Mesendoderm (in vitro differentiated cells): Measurements from ENCODE around the gene GRB10.
A peak's percentile ranks its signal among the peaks of the same experiment; 100 is the strongest.
"Not testable (repeated sequence)": the region's sequence is repeated elsewhere in the genome, so short reads cannot be mapped to it uniquely, and the experiment has no call there.

Source experiments
- DNase-seq: peaks from one replicate; pipeline ENCODE4 v3.0.0; 2013
- H2AK5ac ChIP-seq: 2 replicates; pipeline ENCODE4 v1.6.1; 2013; ENCODE audit warnings: low read length, inconsistent platforms
- H2BK120ac ChIP-seq: 2 replicates; pipeline ENCODE4 v1.6.1; 2013; ENCODE audit warnings: low read depth, mild to moderate bottlenecking, low read length, moderate library complexity, mixed read lengths
- H2BK15ac ChIP-seq: replicated peaks from 2 replicates; pipeline ENCODE4 v1.6.1; 2013; ENCODE audit warnings: low read depth, mild to moderate bottlenecking, moderate library complexity
- H2BK5ac ChIP-seq: 2 replicates; pipeline ENCODE4 v1.6.1; 2013; ENCODE audit warnings: low read length, inconsistent platforms
- H3K18ac ChIP-seq: 2 replicates; pipeline ENCODE4 v1.6.1; 2013; ENCODE audit warnings: mild to moderate bottlenecking, low read length, mixed read lengths
- H3K23ac ChIP-seq: one replicate; pipeline ENCODE4 v1.6.1; 2013; ENCODE audit warnings: low read length
- H3K27ac ChIP-seq: 2 replicates; pipeline ENCODE4 v1.5.1; 2013; ENCODE audit warnings: low read depth, mild to moderate bottlenecking, inconsistent platforms, low read length, moderate library complexity
- H3K27me3 ChIP-seq: 2 replicates; pipeline ENCODE4 v1.6.1; 2013; ENCODE audit warnings: low read length, control low read depth, mild to moderate bottlenecking, inconsistent platforms; ENCODE audit not compliant: insufficient read depth, poor library complexity
- H3K36me3 ChIP-seq: 2 replicates; pipeline ENCODE4 v1.6.1; 2013; ENCODE audit warnings: low read length, inconsistent platforms; ENCODE audit not compliant: control insufficient read depth, insufficient read depth
- H3K4ac ChIP-seq: one replicate; pipeline ENCODE4 v1.6.1; 2013; ENCODE audit warnings: low read depth, mild to moderate bottlenecking, low read length, moderate library complexity
- H3K4me1 ChIP-seq: 2 replicates; pipeline ENCODE4 v1.6.1; 2013; ENCODE audit warnings: low read depth, low read length, inconsistent platforms; ENCODE audit not compliant: control insufficient read depth
- H3K4me2 ChIP-seq: 2 replicates; pipeline ENCODE4 v1.6.1; 2013; ENCODE audit warnings: low read length
- H3K4me3 ChIP-seq: 2 replicates; pipeline ENCODE4 v1.5.1; 2013; ENCODE audit warnings: mild to moderate bottlenecking, low read length
- H3K56ac ChIP-seq: one replicate; pipeline ENCODE4 v1.6.1; 2013; ENCODE audit warnings: low read length
- H3K79me1 ChIP-seq: 2 replicates; pipeline ENCODE4 v1.6.1; 2013; ENCODE audit warnings: low read length, inconsistent platforms
- H3K79me2 ChIP-seq: 2 replicates; pipeline ENCODE4 v1.6.1; 2013; ENCODE audit warnings: mild to moderate bottlenecking, low read length; ENCODE audit not compliant: control insufficient read depth, insufficient read depth
- H3K9ac ChIP-seq: 2 replicates; pipeline ENCODE4 v1.6.1; 2013; ENCODE audit warnings: low read length, inconsistent platforms
- H4K5ac ChIP-seq: one replicate; pipeline ENCODE4 v1.6.1; 2013; ENCODE audit warnings: low read length
- H4K8ac ChIP-seq: one replicate; pipeline ENCODE4 v1.6.1; 2013; ENCODE audit warnings: low read depth, mild to moderate bottlenecking, control low read depth, low read length, moderate library complexity
- WGBS: extraction: QIAGEN DNeasy Blood & Tissue Kit; methylation state at CpG from one replicate; pipeline ENCODE4 v1.1.7; 2013; ENCODE audit warnings: low lambda C conversion rate, missing lambda C conversion rate; ENCODE audit not compliant: insufficient coverage; ENCODE audit errors: extremely low coverage; 5-methylcytosine and 5-hydroxymethylcytosine counted together

GRB10 gene

GRCh38 chr7:50553973-50554372 is 228.7 kb downstream of the GRB10 start:
- WGBS, result no CpG with 5 or more reads among the region's 3 CpGs
- H4K5ac ChIP-seq, result no peak overlapping the region

GRCh38 chr7:50552921-50553320 is 229.8 kb downstream of the GRB10 start:
- no peak overlapping the region for H3K27ac ChIP-seq
- no peaks in the 10 kb centered on the region for H3K27me3 ChIP-seq
- H4K8ac ChIP-seq, result no peak overlapping the region
- no peak overlapping the region for H3K4me2 ChIP-seq
- no peak overlapping the region for H3K18ac ChIP-seq
- no peak overlapping the region for H3K23ac ChIP-seq
- H3K36me3 ChIP-seq, result no peaks in the 10 kb centered on the region
- H3K79me2 ChIP-seq, result no peaks in the 10 kb centered on the region
- WGBS, result no CpG with 5 or more reads among the region's 4 CpGs
- peak; percentile 43 for DNase-seq
- no peak overlapping the region for H3K56ac ChIP-seq
- no peak overlapping the region for H4K5ac ChIP-seq
- H3K4me3 ChIP-seq, result no peak overlapping the region
- H3K4ac ChIP-seq, result no peak overlapping the region
- H3K9ac ChIP-seq, result no peak overlapping the region
- H3K79me1 ChIP-seq, result no peaks in the 10 kb centered on the region
- H2BK15ac ChIP-seq, result no peak overlapping the region
- no peaks in the 10 kb centered on the region for H3K4me1 ChIP-seq
- no peak overlapping the region for H2BK5ac ChIP-seq
- H2BK120ac ChIP-seq, result no peak overlapping the region
- no peak overlapping the region for H2AK5ac ChIP-seq

More at GRCh38 chr7:50553973-50554372, 228.7 kb downstream of the GRB10 start:
- no peak overlapping the region for H3K4me2 ChIP-seq
- H3K4ac ChIP-seq, result no peak overlapping the region
- H2BK5ac ChIP-seq, result no peak overlapping the region
- no peak overlapping the region for H3K9ac ChIP-seq
- H2BK15ac ChIP-seq, result no peak overlapping the region
- no peak overlapping the region for H3K27ac ChIP-seq
- no peaks in the 10 kb centered on the region for H3K79me2 ChIP-seq
- H2AK5ac ChIP-seq, result no peak overlapping the region
- H3K79me1 ChIP-seq, result no peaks in the 10 kb centered on the region
- no peaks in the 10 kb centered on the region for H3K36me3 ChIP-seq
- H3K23ac ChIP-seq, result no peak overlapping the region
- no peaks in the 10 kb centered on the region for H3K27me3 ChIP-seq
- no peak overlapping the region for H3K56ac ChIP-seq
- H3K4me3 ChIP-seq, result no peak overlapping the region
- H3K18ac ChIP-seq, result no peak overlapping the region
- no peak for DNase-seq
- H4K8ac ChIP-seq, result no peak overlapping the region
- no peak overlapping the region for H2BK120ac ChIP-seq
- no peaks in the 10 kb centered on the region for H3K4me1 ChIP-seq

GRCh38 chr7:50552139-50552538 is 230.6 kb downstream of the GRB10 start:
- H3K27ac ChIP-seq, result no peak overlapping the region
- H3K79me2 ChIP-seq, result no peaks in the 10 kb centered on the region
- no peaks in the 10 kb centered on the region for H3K36me3 ChIP-seq
- H3K79me1 ChIP-seq, result no peaks in the 10 kb centered on the region
- no peak for DNase-seq
- no peak overlapping the region for H3K18ac ChIP-seq
- H3K23ac ChIP-seq, result no peak overlapping the region
- no peaks in the 10 kb centered on the region for H3K27me3 ChIP-seq
- H3K9ac ChIP-seq, result no peak overlapping the region
- no peak overlapping the region for H4K5ac ChIP-seq
- no peak overlapping the region for H2BK5ac ChIP-seq
- H3K4ac ChIP-seq, result no peak overlapping the region
- H2BK15ac ChIP-seq, result no peak overlapping the region
- no peak overlapping the region for H3K4me3 ChIP-seq
- whole genome bisulfite sequencing, result no CpG with 5 or more reads among the region's 4 CpGs
- H3K4me2 ChIP-seq, result no peak overlapping the region
- no peak overlapping the region for H2BK120ac ChIP-seq
- no peak overlapping the region for H4K8ac ChIP-seq
- no peak overlapping the region for H2AK5ac ChIP-seq
- H3K4me1 ChIP-seq, result no peaks in the 10 kb centered on the region
- H3K56ac ChIP-seq, result no peak overlapping the region

- H3K4me1 ChIP-seq, H3K4me3 ChIP-seq, H3K27ac ChIP-seq, H4K8ac ChIP-seq, H3K79me1 ChIP-seq, H3K27me3 ChIP-seq, H3K18ac ChIP-seq, H2BK120ac ChIP-seq, H2BK5ac ChIP-seq, H3K56ac ChIP-seq, H4K5ac ChIP-seq, H3K4me2 ChIP-seq, H3K23ac ChIP-seq, DNase-seq, H2BK15ac ChIP-seq, H2AK5ac ChIP-seq, H3K4ac ChIP-seq, H3K36me3 ChIP-seq, H3K79me2 ChIP-seq, H3K9ac ChIP-seq: not testable (repeated sequence)
- no CpG with 5 or more reads among the region's 4 CpGs for WGBS
These were observed 237.1 kb downstream of the GRB10 start for GRCh38 chr7:50545613-50546012.

- Histone ChIP-seq H3K36me3 (no peaks in the 10 kb centered on the region), H3K79me2 (no peaks in the 10 kb centered on the region), H3K27me3 (no peaks in the 10 kb centered on the region), H3K56ac (no peak overlapping the region), H3K79me1 (no peaks in the 10 kb centered on the region), H3K4me2 (no peak overlapping the region), H2AK5ac (no peak overlapping the region), H4K5ac (no peak overlapping the region), H3K4me3 (no peak overlapping the region), H2BK120ac (no peak overlapping the region), H4K8ac (no peak overlapping the region), H3K4me1 (no peaks in the 10 kb centered on the region), H2BK15ac (no peak overlapping the region), H3K9ac (no peak overlapping the region), H3K27ac (no peak overlapping the region), H2BK5ac (no peak overlapping the region), H3K23ac (no peak overlapping the region), H3K18ac (no peak overlapping the region), H3K4ac (no peak overlapping the region)
- WGBS, result no CpG with 5 or more reads among the region's 6 CpGs
- no peak for DNase-seq
These were observed 237.7 kb downstream of the GRB10 start for GRCh38 chr7:50544992-50545391.

- no CpG with 5 or more reads among the region's 18 CpGs for WGBS
- Histone ChIP-seq H3K56ac (no peak overlapping the region), H4K5ac (no peak overlapping the region), H4K8ac (no peak overlapping the region), H3K27me3 (no peaks in the 10 kb centered on the region), H2BK15ac (no peak overlapping the region), H3K36me3 (no peaks in the 10 kb centered on the region), H2AK5ac (no peak overlapping the region), H3K23ac (no peak overlapping the region), H3K4me1 (no peaks in the 10 kb centered on the region), H2BK120ac (no peak overlapping the region), H3K4ac (no peak overlapping the region), H3K4me2 (no peak overlapping the region), H3K4me3 (no peak overlapping the region), H3K27ac (no peak overlapping the region), H2BK5ac (no peak overlapping the region), H3K79me2 (no peaks in the 10 kb centered on the region), H3K18ac (no peak overlapping the region), H3K9ac (no peak overlapping the region), H3K79me1 (no peaks in the 10 kb centered on the region)
- DNase-seq, result no peak
These were observed 238.8 kb downstream of the GRB10 start for GRCh38 chr7:50543776-50544442.
